GM23338 (cell line): ENCODE measurements around the gene USP28. TPM values are rescaled to one million over a fixed set of nuclear protein-coding genes. Genes with fewer than 3 reads are reported as not detected.

Experiments
- ATAC-seq: fragments of 200-7000 bp; cut with Tn5 transposase; 3 replicates; pipeline ENCODE4 v1.9.1; 2020
- DNase-seq: peaks from one replicate; pipeline ENCODE4 v3.0.0-alpha.2; 2015; ENCODE audit warnings: low spot score
- H2AFZ ChIP-seq: fragments of 200-600 bp; sonication (generic); 2 replicates; pipeline ENCODE4 v1.8.0; 2016; ENCODE audit warnings: antibody characterized with exemption, mild to moderate bottlenecking, moderate library complexity
- H3F3A ChIP-seq: fragments of 200-600 bp; sonication (generic); replicated peaks from 2 replicates; pipeline ENCODE4 v1.8.0; 2017; ENCODE audit warnings: antibody characterized with exemption, mixed run types, low read depth
- H3K27ac ChIP-seq: fragments of 200-600 bp; sonication (generic); 2 replicates; pipeline ENCODE4 v1.6.1; 2016; ENCODE audit warnings: low read depth
- H3K27me3 ChIP-seq: fragments of 200-600 bp; sonication (generic); 2 replicates; pipeline ENCODE4 v1.8.0; 2016; ENCODE audit warnings: mild to moderate bottlenecking, mixed run types, moderate library complexity; ENCODE audit not compliant: insufficient read depth
- H3K36me3 ChIP-seq: fragments of 200-600 bp; sonication (generic); 2 replicates; pipeline ENCODE4 v1.8.0; 2016; ENCODE audit warnings: mild to moderate bottlenecking; ENCODE audit not compliant: insufficient read depth
- H3K4me1 ChIP-seq: fragments of 200-600 bp; sonication (generic); 2 replicates; pipeline ENCODE4 v1.8.0; 2016; ENCODE audit warnings: mild to moderate bottlenecking, moderate library complexity; ENCODE audit not compliant: insufficient read depth
- H3K4me2 ChIP-seq: fragments of 200-600 bp; sonication (generic); 2 replicates; pipeline ENCODE4 v1.7.1; 2017; ENCODE audit warnings: mixed run types
- H3K4me3 ChIP-seq: fragments of 200-600 bp; sonication (generic); 2 replicates; pipeline ENCODE4 v1.6.1; 2016; ENCODE audit warnings: mixed run types
- H3K79me2 ChIP-seq: fragments of 200-600 bp; sonication (generic); replicated peaks from 2 replicates; pipeline ENCODE4 v1.8.0; 2017; ENCODE audit warnings: mild to moderate bottlenecking; ENCODE audit not compliant: insufficient read depth
- H3K9me2 ChIP-seq: fragments of 200-600 bp; sonication (generic); 2 replicates; pipeline ENCODE4 v1.8.0; 2017; ENCODE audit not compliant: insufficient read depth
- H4K20me1 ChIP-seq: fragments of 200-600 bp; sonication (generic); replicated peaks from 2 replicates; pipeline ENCODE4 v1.8.0; 2017; ENCODE audit warnings: mild to moderate bottlenecking; ENCODE audit not compliant: insufficient read depth
- H3K27ac Mint-ChIP-seq: 2 replicates; pipeline ENCODE4 v1.8.0; 2020; ENCODE audit warnings: inconsistent platforms, mild to moderate bottlenecking, moderate library complexity, mixed read lengths
- H3K27me3 Mint-ChIP-seq: 3 replicates; pipeline ENCODE4 v1.8.0; 2022; ENCODE audit warnings: low read depth, mild to moderate bottlenecking, moderate library complexity, mixed read lengths, inconsistent platforms; ENCODE audit not compliant: insufficient read depth, poor library complexity
- H3K36me3 Mint-ChIP-seq: 3 replicates; pipeline ENCODE4 v1.8.0; 2021; ENCODE audit warnings: low read depth, mild to moderate bottlenecking, inconsistent platforms, moderate library complexity, mixed read lengths
- H3K4me1 Mint-ChIP-seq: 3 replicates; pipeline ENCODE4 v1.8.0; 2020; ENCODE audit warnings: mild to moderate bottlenecking, inconsistent platforms, mixed read lengths
- H3K4me3 Mint-ChIP-seq: 3 replicates; pipeline ENCODE4 v1.8.0; 2021; ENCODE audit warnings: moderate library complexity, mild to moderate bottlenecking, inconsistent platforms, mixed read lengths
- H3K9me3 Mint-ChIP-seq: 3 replicates; pipeline ENCODE4 v1.8.0; 2020; ENCODE audit warnings: moderate library complexity, mild to moderate bottlenecking, inconsistent platforms, mixed read lengths
- CREB1 ChIP-seq: fragments of 250-450 bp; sonication (Bioruptor Pico); IDR thresholded peaks from 2 replicates; pipeline ENCODE4 v1.5.0; 2020; ENCODE audit warnings: low read depth, mild to moderate bottlenecking, moderate library complexity
- EZH2 ChIP-seq: fragments of 200-600 bp; sonication (generic); IDR thresholded peaks from one replicate; pipeline ENCODE4 v1.8.0; 2017; ENCODE audit warnings: antibody characterized with exemption, mild to moderate bottlenecking, low read depth; ENCODE audit not compliant: unreplicated experiment
- EZH2phosphoT487 ChIP-seq: fragments of 200-600 bp; sonication (generic); IDR thresholded peaks from one replicate; pipeline ENCODE4 v1.8.1; 2018; ENCODE audit warnings: antibody characterized with exemption; ENCODE audit not compliant: unreplicated experiment
- JUNB ChIP-seq: IDR thresholded peaks from one replicate; pipeline ENCODE4 v1.6.1; 2016; ENCODE audit warnings: antibody characterized with exemption; ENCODE audit not compliant: unreplicated experiment
- NANOG ChIP-seq: IDR thresholded peaks from 2 replicates; pipeline ENCODE4 v1.6.1; 2016; ENCODE audit warnings: antibody characterized with exemption, borderline replicate concordance
- POLR2AphosphoS5 ChIP-seq: IDR thresholded peaks from 2 replicates; pipeline ENCODE4 v1.6.1; 2016; ENCODE audit warnings: antibody characterized with exemption, low read depth
- STAT1 ChIP-seq: IDR thresholded peaks from one replicate; pipeline ENCODE4 v1.6.1; 2016; ENCODE audit warnings: antibody characterized with exemption; ENCODE audit not compliant: unreplicated experiment
- ZNF114 ChIP-seq: fragments of 250-450 bp; sonication (Bioruptor Pico); IDR thresholded peaks from 2 replicates; pipeline ENCODE4 v1.5.0; 2020; ENCODE audit warnings: mild to moderate bottlenecking, moderate library complexity
- ZNF331 ChIP-seq: fragments of 250-450 bp; sonication (Bioruptor Pico); IDR thresholded peaks from 2 replicates; pipeline ENCODE4 v1.5.0; 2020; ENCODE audit warnings: low read depth, mild to moderate bottlenecking, moderate library complexity
- polyA plus RNA-seq: library from polyadenylated mRNA; unstranded; fragments of >200 nt; fragmentation: Nextera tagmentation; extraction: Ambion mirVana; gene quantifications from 2 replicates; pipeline ENCODE4 v1.2.1, GENCODE V29; 2016
- total RNA-seq: library from RNA; depleted of rRNA; stranded (reverse); fragments of >200 nt; shearing (Covaris generic); gene quantifications from 2 replicates; pipeline ENCODE4 v1.2.3, GENCODE V29; 2014
- TF ChIP-seq, protein P1 (sequence below): IDR thresholded peaks from 2 replicates; pipeline ENCODE4 v1.6.1; 2016; ENCODE audit warnings: antibody characterized with exemption
- TF ChIP-seq, protein P2 (sequence below): fragments of 250-450 bp; sonication (Bioruptor Pico); IDR thresholded peaks from 2 replicates; pipeline ENCODE4 v1.5.0; 2020; ENCODE audit warnings: mild to moderate bottlenecking, moderate library complexity
- TF ChIP-seq, protein P3 (sequence below): IDR thresholded peaks from one replicate; pipeline ENCODE4 v1.6.1; 2018; ENCODE audit warnings: antibody characterized with exemption; ENCODE audit not compliant: unreplicated experiment
- TF ChIP-seq, protein P4 (sequence below), 2 experiments: fragments of 200-600 bp in 1 of 2; sonication (generic) in 1 of 2; conservative IDR thresholded peaks; 2 replicates each; pipeline versions ENCODE4 v1.5.1 to v1.6.1; 2016 to 2017; ENCODE audit warnings: antibody characterized with exemption in 2 of 2, low read depth in 2 of 2, mild to moderate bottlenecking in 2 of 2, moderate library complexity in 1 of 2

USP28 gene
- total and polyA plus RNA-seq, 2 experiments from 2014 or later: 73.9 to 171 TPM

DNA sequence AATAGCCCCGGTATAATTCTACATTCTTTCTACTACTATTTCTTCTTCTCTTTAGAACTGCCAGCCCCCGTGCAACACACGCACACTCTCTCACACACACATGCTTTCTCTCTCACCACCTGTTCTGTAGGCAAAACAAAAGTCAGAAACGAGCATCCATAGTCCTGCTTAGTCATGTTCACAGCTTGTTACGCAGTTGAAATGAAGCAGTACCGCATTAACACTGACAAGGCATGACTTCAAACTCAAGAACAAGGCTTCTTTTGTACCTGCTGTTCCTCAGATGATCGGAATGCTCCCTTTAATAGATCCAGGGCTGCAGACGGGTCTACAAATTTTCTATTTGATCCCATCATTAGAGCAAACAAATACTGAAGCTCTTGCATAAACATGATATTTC lies 42.2 kb downstream of the USP28 start:
- peaks cover 52% of the 10 kb centered on the region for H3K79me2 ChIP-seq
- H2AFZ ChIP-seq: no peak overlapping the region

More for the DNA sequence above, 42.2 kb downstream of the USP28 start:
- ATAC-seq: no peak
- H3K4me3 Mint-ChIP-seq: no peak overlapping the region
- no peak for DNase-seq
- H3K4me1 ChIP-seq: no peaks in the 10 kb centered on the region
- no peaks in the 10 kb centered on the region for H3K27me3 Mint-ChIP-seq
- peaks cover 38% of the 10 kb centered on the region for H3K36me3 ChIP-seq
- H3K4me2 ChIP-seq: no peak overlapping the region
- H3K4me3 ChIP-seq: no peak overlapping the region
- no peaks in the 10 kb centered on the region for H3K27me3 ChIP-seq
- TF ChIP-seq ZNF331 (CRISPR knock-in tag): no peak
- TF ChIP-seq, protein P1, sequence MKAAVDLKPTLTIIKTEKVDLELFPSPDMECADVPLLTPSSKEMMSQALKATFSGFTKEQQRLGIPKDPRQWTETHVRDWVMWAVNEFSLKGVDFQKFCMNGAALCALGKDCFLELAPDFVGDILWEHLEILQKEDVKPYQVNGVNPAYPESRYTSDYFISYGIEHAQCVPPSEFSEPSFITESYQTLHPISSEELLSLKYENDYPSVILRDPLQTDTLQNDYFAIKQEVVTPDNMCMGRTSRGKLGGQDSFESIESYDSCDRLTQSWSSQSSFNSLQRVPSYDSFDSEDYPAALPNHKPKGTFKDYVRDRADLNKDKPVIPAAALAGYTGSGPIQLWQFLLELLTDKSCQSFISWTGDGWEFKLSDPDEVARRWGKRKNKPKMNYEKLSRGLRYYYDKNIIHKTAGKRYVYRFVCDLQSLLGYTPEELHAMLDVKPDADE: no peak
- TF ChIP-seq EZH2phosphoT487: no peak
- no peak for TF ChIP-seq JUNB
- no peak for TF ChIP-seq ZNF114 (CRISPR knock-in tag)
- TF ChIP-seq CREB1 (CRISPR knock-in tag): no peak
- TF ChIP-seq NANOG: no peak
- no peak for TF ChIP-seq STAT1
- no peak for TF ChIP-seq EZH2
- TF ChIP-seq POLR2AphosphoS5: no peak
- TF ChIP-seq, protein P2, sequence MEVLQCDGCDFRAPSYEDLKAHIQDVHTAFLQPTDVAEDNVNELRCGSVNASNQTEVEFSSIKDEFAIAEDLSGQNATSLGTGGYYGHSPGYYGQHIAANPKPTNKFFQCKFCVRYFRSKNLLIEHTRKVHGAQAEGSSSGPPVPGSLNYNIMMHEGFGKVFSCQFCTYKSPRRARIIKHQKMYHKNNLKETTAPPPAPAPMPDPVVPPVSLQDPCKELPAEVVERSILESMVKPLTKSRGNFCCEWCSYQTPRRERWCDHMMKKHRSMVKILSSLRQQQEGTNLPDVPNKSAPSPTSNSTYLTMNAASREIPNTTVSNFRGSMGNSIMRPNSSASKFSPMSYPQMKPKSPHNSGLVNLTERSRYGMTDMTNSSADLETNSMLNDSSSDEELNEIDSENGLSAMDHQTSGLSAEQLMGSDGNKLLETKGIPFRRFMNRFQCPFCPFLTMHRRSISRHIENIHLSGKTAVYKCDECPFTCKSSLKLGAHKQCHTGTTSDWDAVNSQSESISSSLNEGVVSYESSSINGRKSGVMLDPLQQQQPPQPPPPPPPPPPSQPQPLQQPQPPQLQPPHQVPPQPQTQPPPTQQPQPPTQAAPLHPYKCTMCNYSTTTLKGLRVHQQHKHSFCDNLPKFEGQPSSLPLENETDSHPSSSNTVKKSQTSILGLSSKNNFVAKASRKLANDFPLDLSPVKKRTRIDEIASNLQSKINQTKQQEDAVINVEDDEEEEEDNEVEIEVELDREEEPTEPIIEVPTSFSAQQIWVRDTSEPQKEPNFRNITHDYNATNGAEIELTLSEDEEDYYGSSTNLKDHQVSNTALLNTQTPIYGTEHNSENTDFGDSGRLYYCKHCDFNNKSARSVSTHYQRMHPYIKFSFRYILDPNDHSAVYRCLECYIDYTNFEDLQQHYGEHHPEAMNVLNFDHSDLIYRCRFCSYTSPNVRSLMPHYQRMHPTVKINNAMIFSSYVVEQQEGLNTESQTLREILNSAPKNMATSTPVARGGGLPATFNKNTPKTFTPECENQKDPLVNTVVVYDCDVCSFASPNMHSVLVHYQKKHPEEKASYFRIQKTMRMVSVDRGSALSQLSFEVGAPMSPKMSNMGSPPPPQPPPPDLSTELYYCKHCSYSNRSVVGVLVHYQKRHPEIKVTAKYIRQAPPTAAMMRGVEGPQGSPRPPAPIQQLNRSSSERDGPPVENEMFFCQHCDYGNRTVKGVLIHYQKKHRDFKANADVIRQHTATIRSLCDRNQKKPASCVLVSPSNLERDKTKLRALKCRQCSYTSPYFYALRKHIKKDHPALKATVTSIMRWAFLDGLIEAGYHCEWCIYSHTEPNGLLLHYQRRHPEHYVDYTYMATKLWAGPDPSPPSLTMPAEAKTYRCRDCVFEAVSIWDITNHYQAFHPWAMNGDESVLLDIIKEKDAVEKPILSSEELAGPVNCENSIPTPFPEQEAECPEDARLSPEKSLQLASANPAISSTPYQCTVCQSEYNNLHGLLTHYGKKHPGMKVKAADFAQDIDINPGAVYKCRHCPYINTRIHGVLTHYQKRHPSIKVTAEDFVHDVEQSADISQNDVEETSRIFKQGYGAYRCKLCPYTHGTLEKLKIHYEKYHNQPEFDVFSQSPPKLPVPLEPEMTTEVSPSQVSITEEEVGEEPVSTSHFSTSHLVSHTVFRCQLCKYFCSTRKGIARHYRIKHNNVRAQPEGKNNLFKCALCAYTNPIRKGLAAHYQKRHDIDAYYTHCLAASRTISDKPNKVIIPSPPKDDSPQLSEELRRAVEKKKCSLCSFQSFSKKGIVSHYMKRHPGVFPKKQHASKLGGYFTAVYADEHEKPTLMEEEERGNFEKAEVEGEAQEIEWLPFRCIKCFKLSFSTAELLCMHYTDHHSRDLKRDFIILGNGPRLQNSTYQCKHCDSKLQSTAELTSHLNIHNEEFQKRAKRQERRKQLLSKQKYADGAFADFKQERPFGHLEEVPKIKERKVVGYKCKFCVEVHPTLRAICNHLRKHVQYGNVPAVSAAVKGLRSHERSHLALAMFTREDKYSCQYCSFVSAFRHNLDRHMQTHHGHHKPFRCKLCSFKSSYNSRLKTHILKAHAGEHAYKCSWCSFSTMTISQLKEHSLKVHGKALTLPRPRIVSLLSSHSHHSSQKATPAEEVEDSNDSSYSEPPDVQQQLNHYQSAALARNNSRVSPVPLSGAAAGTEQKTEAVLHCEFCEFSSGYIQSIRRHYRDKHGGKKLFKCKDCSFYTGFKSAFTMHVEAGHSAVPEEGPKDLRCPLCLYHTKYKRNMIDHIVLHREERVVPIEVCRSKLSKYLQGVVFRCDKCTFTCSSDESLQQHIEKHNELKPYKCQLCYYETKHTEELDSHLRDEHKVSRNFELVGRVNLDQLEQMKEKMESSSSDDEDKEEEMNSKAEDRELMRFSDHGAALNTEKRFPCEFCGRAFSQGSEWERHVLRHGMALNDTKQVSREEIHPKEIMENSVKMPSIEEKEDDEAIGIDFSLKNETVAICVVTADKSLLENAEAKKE (CRISPR knock-in tag): no peak
- TF ChIP-seq, protein P3, sequence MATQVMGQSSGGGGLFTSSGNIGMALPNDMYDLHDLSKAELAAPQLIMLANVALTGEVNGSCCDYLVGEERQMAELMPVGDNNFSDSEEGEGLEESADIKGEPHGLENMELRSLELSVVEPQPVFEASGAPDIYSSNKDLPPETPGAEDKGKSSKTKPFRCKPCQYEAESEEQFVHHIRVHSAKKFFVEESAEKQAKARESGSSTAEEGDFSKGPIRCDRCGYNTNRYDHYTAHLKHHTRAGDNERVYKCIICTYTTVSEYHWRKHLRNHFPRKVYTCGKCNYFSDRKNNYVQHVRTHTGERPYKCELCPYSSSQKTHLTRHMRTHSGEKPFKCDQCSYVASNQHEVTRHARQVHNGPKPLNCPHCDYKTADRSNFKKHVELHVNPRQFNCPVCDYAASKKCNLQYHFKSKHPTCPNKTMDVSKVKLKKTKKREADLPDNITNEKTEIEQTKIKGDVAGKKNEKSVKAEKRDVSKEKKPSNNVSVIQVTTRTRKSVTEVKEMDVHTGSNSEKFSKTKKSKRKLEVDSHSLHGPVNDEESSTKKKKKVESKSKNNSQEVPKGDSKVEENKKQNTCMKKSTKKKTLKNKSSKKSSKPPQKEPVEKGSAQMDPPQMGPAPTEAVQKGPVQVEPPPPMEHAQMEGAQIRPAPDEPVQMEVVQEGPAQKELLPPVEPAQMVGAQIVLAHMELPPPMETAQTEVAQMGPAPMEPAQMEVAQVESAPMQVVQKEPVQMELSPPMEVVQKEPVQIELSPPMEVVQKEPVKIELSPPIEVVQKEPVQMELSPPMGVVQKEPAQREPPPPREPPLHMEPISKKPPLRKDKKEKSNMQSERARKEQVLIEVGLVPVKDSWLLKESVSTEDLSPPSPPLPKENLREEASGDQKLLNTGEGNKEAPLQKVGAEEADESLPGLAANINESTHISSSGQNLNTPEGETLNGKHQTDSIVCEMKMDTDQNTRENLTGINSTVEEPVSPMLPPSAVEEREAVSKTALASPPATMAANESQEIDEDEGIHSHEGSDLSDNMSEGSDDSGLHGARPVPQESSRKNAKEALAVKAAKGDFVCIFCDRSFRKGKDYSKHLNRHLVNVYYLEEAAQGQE: no peak
- TF ChIP-seq, protein P4, sequence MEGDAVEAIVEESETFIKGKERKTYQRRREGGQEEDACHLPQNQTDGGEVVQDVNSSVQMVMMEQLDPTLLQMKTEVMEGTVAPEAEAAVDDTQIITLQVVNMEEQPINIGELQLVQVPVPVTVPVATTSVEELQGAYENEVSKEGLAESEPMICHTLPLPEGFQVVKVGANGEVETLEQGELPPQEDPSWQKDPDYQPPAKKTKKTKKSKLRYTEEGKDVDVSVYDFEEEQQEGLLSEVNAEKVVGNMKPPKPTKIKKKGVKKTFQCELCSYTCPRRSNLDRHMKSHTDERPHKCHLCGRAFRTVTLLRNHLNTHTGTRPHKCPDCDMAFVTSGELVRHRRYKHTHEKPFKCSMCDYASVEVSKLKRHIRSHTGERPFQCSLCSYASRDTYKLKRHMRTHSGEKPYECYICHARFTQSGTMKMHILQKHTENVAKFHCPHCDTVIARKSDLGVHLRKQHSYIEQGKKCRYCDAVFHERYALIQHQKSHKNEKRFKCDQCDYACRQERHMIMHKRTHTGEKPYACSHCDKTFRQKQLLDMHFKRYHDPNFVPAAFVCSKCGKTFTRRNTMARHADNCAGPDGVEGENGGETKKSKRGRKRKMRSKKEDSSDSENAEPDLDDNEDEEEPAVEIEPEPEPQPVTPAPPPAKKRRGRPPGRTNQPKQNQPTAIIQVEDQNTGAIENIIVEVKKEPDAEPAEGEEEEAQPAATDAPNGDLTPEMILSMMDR (conservative IDR thresholded peaks at IDR 0.05; ENCODE audit: low read depth in 2 of 2): no peak
- no peaks in the 10 kb centered on the region for H3F3A ChIP-seq
- no peaks in the 10 kb centered on the region for H3K9me3 Mint-ChIP-seq
- H3K9me2 ChIP-seq: no peaks in the 10 kb centered on the region
- H3K36me3 Mint-ChIP-seq: peaks cover 54% of the 10 kb centered on the region
- H4K20me1 ChIP-seq: peaks cover 8% of the 10 kb centered on the region
- H3K4me1 Mint-ChIP-seq: no peaks in the 10 kb centered on the region
- peak overlapping the region; percentile 19 for H3K27ac Mint-ChIP-seq
- H3K27ac ChIP-seq: 0 out of 2 replicates have a peak overlapping the region, but pooled peaks have one; percentile 17
